Erythroblast (primary cell): ENCODE measurements around the gene CARD14.

Experiments used
- GATA1 ChIP-seq: IDR thresholded peaks from 2 replicates; pipeline ENCODE4 v1.6.1; 2011; ENCODE audit warnings: low read depth, mild to moderate bottlenecking, control low read depth, low read length, moderate library complexity
- POLR2A ChIP-seq: IDR thresholded peaks from 2 replicates; pipeline ENCODE4 v1.6.1; 2011; ENCODE audit warnings: mild to moderate bottlenecking, low read length

DNA sequence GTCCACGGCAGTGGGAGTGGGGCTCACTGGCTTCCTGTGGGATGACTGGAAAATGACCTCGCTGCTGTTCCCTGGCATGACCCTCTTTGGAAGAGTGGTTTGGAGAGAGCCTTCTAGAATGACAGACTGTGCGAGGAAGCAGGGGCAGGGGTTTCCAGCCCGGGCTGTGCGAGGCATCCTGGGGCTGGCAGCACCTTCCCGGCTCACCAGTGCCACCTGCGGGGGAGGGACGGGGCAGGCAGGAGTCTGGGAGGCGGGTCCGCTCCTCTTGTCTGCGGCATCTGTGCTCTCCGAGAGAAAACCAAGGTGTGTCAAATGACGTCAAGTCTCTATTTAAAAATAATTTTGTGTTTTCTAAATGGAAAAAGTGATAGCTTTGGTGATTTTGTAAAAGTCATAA, 83.0 kb downstream of the CARD14 start:
- no peak for TF ChIP-seq POLR2A
- TF ChIP-seq GATA1, result no peak
